K562 (cell line): ENCODE results near the gene MAP7D1. TPM values are rescaled to one million over a fixed set of nuclear protein-coding genes. Genes with fewer than 3 reads are reported as not detected.
A peak's percentile ranks its signal among the peaks of the same experiment; 100 is the strongest.

Source experiments
- BHLHE40 ChIP-seq: IDR thresholded peaks from 2 replicates; pipeline ENCODE4 v1.6.1; 2011; ENCODE audit warnings: low read length, improper control_type of control experiment
- BRF2 ChIP-seq: IDR thresholded peaks from 3 replicates; pipeline ENCODE4 v1.6.1; 2011; ENCODE audit warnings: borderline replicate concordance, mild to moderate bottlenecking; ENCODE audit not compliant: insufficient read length, insufficient read depth
- HDAC3 ChIP-seq: fragments of 450-650 bp; IDR thresholded peaks from 2 replicates; pipeline ENCODE4 v1.6.1; 2018; ENCODE audit warnings: borderline replicate concordance, mild to moderate bottlenecking, moderate library complexity; ENCODE audit not compliant: partially characterized antibody
- HDAC8 ChIP-seq: fragments of 450-650 bp; IDR thresholded peaks from 2 replicates; pipeline ENCODE4 v1.6.1; 2016; ENCODE audit warnings: mild to moderate bottlenecking, missing genetic modification characterization, moderate library complexity, missing compliant biosample characterization
- MAFG ChIP-seq: fragments of 450-650 bp; conservative IDR thresholded peaks from 2 replicates; pipeline ENCODE4 v1.6.1; 2016; ENCODE audit warnings: missing genetic modification characterization, missing compliant biosample characterization
- MGA ChIP-seq: fragments of 450-650 bp; IDR thresholded peaks from 2 replicates; pipeline ENCODE4 v1.6.1; 2016; ENCODE audit warnings: mild to moderate bottlenecking, moderate library complexity
- PTTG1 ChIP-seq: fragments of 450-650 bp; IDR thresholded peaks from 2 replicates; pipeline ENCODE4 v1.6.1; 2016; ENCODE audit warnings: low read depth, mild to moderate bottlenecking, missing genetic modification characterization, missing compliant biosample characterization
- RBM14 ChIP-seq: fragments of 200-400 bp; formaldehyde crosslinking; IDR thresholded peaks from 2 replicates; pipeline ENCODE4 v1.6.1; 2018; ENCODE audit warnings: low read depth, mild to moderate bottlenecking, low read length, moderate library complexity, borderline replicate concordance; ENCODE audit not compliant: insufficient read depth
- ZBED1 ChIP-seq: IDR thresholded peaks from 2 replicates; pipeline ENCODE4 v1.6.1; 2014
- ZNF134 ChIP-seq: fragments of 250-450 bp; sonication (Bioruptor Pico); conservative IDR thresholded peaks from 2 replicates; pipeline ENCODE4 v1.4.0; 2020
- ZNF143 ChIP-seq: sonication (generic); formaldehyde crosslinking; IDR thresholded peaks from 2 replicates; pipeline ENCODE4 v1.9.0; 2022; ENCODE audit warnings: mild to moderate bottlenecking, missing genetic modification reagents
- polyA plus RNA-seq, 8 experiments: library from polyadenylated mRNA; depleted of rRNA in 4 of 8; stranded (reverse) in 5 of 8; unstranded in 3 of 8; fragments of >200 nt; fragmentation: Nextera tagmentation in 2 of 8; fragmentation: Illumina TruSeq in 1 of 8; extraction: Ambion mirVana in 2 of 8; extraction: Trizol in 1 of 8; gene quantifications; 2 replicates each; pipeline versions ENCODE4 v1.2.1 to v1.2.3, GENCODE V29; 2011 to 2014; ENCODE audit warnings: inconsistent platforms in 1 of 8, missing spikeins in 1 of 8
- total RNA-seq, 7 experiments: library from RNA; depleted of rRNA in 6 of 7; stranded (reverse); fragments of >200 nt in 6 of 7; fragmentation: Illumina TruSeq in 2 of 7; extraction: Trizol in 2 of 7; gene quantifications; 2 replicates each; pipeline versions ENCODE4 v1.2.1 to v1.2.3, GENCODE V29; 2011 to 2021; ENCODE audit warnings: low replicate concordance in 1 of 7
- TF ChIP-seq, protein P1 (sequence below): sonication (generic); formaldehyde crosslinking; IDR thresholded peaks from 2 replicates; pipeline ENCODE4 v1.8.0; 2023; ENCODE audit warnings: mild to moderate bottlenecking, missing genetic modification reagents
- TF ChIP-seq, protein P2 (sequence below): sonication (generic); formaldehyde crosslinking; IDR thresholded peaks from 2 replicates; pipeline ENCODE4 v1.8.0; 2022; ENCODE audit warnings: missing genetic modification reagents, mild to moderate bottlenecking, moderate library complexity, borderline replicate concordance

The MAP7D1 gene
- total and polyA plus RNA-seq, 9 of the 15 experiments (the other 6 are each of a cell fraction or from before 2014, with no cell fraction given): 3.6 to 108 (median 34.5) TPM

DNA sequence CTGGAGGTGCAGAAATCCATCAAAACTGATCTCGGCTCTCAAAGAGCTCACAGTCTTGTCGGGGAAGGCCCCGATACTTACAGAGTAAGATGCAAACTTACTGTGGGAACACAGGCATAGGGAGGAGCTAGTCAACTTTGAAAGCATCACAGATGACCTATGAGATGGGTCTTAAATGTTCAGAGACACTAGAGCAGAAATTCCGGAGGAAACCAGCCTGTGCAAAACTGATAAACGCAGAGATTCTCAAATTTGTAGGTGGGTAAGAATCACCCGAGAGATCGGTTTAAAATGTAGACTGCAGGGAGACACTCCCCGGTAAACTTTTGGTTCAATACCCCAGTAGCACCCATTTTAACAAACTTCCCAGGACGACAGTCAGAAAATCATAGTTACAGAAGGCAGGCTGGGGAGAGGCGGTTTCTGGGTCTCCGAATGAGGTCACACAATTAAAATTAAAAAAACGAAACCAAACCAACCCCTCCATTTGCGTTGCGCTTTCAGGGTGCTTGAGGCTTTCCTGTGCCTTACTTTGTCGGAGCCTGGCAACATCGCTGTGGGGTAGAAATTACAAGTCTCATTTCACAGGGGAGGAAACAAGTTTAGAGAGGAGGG, 67.5 kb downstream of the MAP7D1 start (continued):
- TF ChIP-seq PTTG1 (tag): no peak
- no peak for TF ChIP-seq MAFG (tag)
- TF ChIP-seq ZBED1: no peak
- no peak; the same call in 1 of the 2 replicates for TF ChIP-seq BHLHE40
- TF ChIP-seq ZNF134 (CRISPR knock-in tag): no peak
- 0 out of 2 replicates have a peak, but pooled peaks have one; percentile 29 for TF ChIP-seq HDAC8 (tag)
- TF ChIP-seq BRF2: no peak
- TF ChIP-seq ZNF143: no peak
- no peak for TF ChIP-seq HDAC3
- TF ChIP-seq, protein P1, sequence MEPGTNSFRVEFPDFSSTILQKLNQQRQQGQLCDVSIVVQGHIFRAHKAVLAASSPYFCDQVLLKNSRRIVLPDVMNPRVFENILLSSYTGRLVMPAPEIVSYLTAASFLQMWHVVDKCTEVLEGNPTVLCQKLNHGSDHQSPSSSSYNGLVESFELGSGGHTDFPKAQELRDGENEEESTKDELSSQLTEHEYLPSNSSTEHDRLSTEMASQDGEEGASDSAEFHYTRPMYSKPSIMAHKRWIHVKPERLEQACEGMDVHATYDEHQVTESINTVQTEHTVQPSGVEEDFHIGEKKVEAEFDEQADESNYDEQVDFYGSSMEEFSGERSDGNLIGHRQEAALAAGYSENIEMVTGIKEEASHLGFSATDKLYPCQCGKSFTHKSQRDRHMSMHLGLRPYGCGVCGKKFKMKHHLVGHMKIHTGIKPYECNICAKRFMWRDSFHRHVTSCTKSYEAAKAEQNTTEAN (CRISPR knock-in tag): no peak
- TF ChIP-seq MGA: peak; percentile 61; the same call in 1 of the 2 replicates
- no peak for TF ChIP-seq RBM14
- TF ChIP-seq, protein P2, sequence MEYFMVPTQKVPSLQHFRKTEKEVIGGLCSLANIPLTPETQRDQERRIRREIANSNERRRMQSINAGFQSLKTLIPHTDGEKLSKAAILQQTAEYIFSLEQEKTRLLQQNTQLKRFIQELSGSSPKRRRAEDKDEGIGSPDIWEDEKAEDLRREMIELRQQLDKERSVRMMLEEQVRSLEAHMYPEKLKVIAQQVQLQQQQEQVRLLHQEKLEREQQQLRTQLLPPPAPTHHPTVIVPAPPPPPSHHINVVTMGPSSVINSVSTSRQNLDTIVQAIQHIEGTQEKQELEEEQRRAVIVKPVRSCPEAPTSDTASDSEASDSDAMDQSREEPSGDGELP (CRISPR knock-in tag): no peak
